Measurements from ENCODE around the gene TBC1D20.
"Not testable (repeated sequence)": the region's sequence is repeated elsewhere in the genome, so short reads cannot be mapped to it uniquely, and the experiment has no call there.

The TBC1D20 gene

GRCh38 chr20:400128-400453 lies 62.2 kb downstream of the TBC1D20 start:
- no peak for DNase-seq

- DNase-seq, result no peak
These were observed 63.1 kb downstream of the TBC1D20 start for GRCh38 chr20:399182-399707.

- DNase-seq, result no peak
These were observed 64.7 kb downstream of the TBC1D20 start for GRCh38 chr20:397432-398237.

- DNase-seq, result no peak
These were observed 65.5 kb downstream of the TBC1D20 start for GRCh38 chr20:396619-397431.

GRCh38 chr20:396252-396618 lies 66.1 kb downstream of the TBC1D20 start:
- DNase-seq, result no peak

- not testable (repeated sequence) for DNase-seq
These were observed 69.0 kb downstream of the TBC1D20 start for GRCh38 chr20:393296-393695.

GRCh38 chr20:391041-391711 lies 71.2 kb downstream of the TBC1D20 start:
- no peak for DNase-seq

GRCh38 chr20:389220-389619 lies 73.1 kb downstream of the TBC1D20 start:
- no peak for DNase-seq

GRCh38 chr20:388034-388994 lies 74.0 kb downstream of the TBC1D20 start:
- no peak for DNase-seq

GRCh38 chr20:387520-387919 lies 74.8 kb downstream of the TBC1D20 start:
- no peak for DNase-seq

- not testable (repeated sequence) for DNase-seq
These were observed 75.7 kb downstream of the TBC1D20 start for GRCh38 chr20:386634-387033.
